A549 treated with Mapracorat at 1 μM for 4 hours (cell line): ENCODE data around the gene ABI3BP. TPM values are rescaled to one million over a fixed set of nuclear protein-coding genes. Genes with fewer than 3 reads are reported as not detected.

Experiments
- total RNA-seq: library from RNA; stranded (reverse); fragments of 200-300 nt; extraction: Qiagen RNA extraction; gene quantifications from 5 replicates; pipeline ENCODE4 v1.2.3, GENCODE V29; 2022

ABI3BP gene, protein sequence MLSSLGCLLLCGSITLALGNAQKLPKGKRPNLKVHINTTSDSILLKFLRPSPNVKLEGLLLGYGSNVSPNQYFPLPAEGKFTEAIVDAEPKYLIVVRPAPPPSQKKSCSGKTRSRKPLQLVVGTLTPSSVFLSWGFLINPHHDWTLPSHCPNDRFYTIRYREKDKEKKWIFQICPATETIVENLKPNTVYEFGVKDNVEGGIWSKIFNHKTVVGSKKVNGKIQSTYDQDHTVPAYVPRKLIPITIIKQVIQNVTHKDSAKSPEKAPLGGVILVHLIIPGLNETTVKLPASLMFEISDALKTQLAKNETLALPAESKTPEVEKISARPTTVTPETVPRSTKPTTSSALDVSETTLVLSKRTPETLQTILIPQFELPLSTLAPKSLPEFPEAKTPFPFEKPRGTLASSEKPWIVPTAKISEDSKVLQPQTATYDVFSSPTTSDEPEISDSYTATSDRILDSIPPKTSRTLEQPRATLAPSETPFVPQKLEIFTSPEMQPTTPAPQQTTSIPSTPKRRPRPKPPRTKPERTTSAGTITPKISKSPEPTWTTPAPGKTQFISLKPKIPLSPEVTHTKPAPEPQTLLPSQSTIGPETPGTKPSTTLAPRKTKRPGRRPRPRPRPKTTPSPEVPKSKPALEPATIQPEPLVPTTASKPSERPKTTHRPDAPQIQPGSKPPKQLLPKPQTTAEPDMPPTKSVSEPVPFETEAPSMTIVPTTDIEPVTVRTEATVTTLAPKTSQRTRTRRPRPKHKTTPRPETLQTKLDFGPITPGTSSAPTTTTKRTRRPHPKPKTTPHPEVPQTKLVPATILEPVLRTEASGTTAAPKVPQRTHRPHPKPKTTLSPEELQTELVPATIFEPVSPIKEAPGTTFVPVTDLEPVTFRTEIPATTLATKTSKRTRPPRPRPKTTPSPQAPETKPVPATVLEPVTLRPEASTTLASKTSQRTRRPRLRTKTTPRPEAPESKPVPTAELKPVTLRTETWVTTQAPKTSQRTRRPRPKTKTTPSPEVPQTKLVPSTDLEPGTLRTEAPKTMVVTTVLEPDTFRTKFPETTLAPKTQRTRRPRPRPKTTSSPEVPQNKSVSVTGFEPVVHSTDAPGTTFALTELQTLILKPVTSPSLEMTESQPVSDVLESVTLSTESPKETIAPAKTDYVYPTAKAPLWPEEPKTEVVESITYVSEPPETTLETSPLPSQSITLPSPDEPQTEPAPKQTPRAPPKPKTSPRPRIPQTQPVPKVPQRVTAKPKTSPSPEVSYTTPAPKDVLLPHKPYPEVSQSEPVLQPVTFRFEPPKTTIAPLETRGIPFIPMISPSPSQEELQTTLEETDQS (N-terminal part only)
- total RNA-seq, result 1.3 to 2.1 TPM (median 1.7 TPM) in 5 replicates

DNA sequence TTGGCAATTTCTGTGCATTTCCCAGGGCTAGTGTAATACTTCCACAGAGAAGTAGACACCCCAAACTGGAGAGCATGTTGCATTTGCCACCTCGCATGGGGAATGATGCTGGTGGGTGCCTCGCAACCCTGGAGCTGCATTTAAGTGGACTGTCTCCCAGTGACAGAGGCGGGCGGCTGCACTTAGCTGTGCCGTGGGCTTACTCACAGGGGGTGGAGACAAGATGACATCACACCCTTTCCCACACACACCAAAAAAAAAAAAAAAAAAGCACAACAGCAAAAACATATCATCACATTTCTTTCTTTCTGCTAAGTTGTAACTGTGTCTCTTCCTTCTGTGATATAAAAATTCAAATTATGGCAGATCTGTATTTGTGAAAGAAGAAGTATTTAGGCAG lies at the start of gene ABI3BP:
TSS of gene ABI3BP (minus strand) at position 113 of the 400 bp plus-strand sequence. CDS start at position 76, 37 bp downstream.

DNA sequence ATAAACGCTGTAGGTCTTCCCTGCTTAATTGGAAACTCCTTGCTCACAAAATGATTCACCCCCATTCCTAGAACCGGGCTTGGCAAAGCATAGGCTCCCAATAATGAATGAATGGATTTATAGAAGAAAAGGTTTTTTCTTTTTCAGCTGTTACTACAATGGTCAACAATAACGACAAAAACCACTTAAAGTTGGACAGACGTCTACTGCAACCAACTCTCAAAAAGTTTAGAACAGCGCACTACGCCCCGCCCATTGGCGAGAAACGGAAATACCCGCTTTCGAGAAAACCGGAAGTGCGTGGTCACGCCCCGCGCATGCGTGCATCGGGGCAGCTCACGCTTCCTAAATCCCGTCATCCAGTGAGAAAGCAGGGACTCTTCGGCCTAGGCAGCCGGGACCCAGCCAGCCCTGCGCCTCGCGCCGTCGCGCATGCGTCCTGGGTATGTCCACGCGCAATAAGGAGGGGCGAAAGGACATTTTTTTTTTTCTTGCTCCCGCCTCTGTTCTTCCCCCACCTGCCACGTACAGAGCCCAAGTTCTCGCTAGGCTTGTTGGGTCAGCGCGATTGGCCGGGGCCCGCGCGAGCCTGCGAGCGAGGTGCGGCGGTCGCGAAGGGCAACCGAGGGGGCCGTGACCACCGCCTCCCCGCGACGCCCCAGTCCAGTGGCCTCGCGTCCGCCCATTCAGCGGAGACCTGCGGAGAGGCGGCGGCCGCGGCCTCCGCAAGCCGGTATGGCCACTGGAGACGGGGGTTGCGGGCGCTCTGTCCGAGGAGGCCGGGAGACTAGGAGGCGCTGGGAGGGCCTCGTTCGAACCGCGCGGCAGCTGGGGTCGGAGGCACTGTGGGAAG lies 284.0 kb downstream of the ABI3BP start, which contains the start of gene TFG:
TSS of gene TFG (plus strand) at position 506 of the 853 bp plus-strand sequence. CDS start 4,192 bp downstream, outside the sequence.

